ENCODE measurements around the gene NRG3.

- no peak for TF ChIP-seq CTCF (IDR thresholded peaks at IDR 0.05; ENCODE audit: insufficient read depth, low read length)
- TF ChIP-seq REST (IDR thresholded peaks at IDR 0.05; ENCODE audit: insufficient replicate concordance, low read depth) = no peak
These were observed 88.6 kb downstream of the NRG3 start for GRCh38 chr10:81963606-81964005.
